ENCODE data around the gene CDH13. TPM values are rescaled to one million over a fixed set of nuclear protein-coding genes. Genes with fewer than 3 reads are reported as not detected.

CDH13 gene
- total RNA-seq, 1 experiment from 2014 or later = 49.3 TPM

GRCh38 chr16:82991966-82992675 is 365.4 kb downstream of the CDH13 start:
- ChIA-PET POLR2A (no interaction called here), CTCF (interaction anchor here (0.5 kb wide), 1 partner anchor 728 kb away, joined by 3 read pairs; no protein-coding TSS in a partner anchor)
- intact Hi-C loops (cut with micrococcal nuclease) = no loop called here
- Mint-ChIP-seq H3K27ac (ENCODE audit: low read depth, unreplicated experiment) (no peak overlapping the region), H3K4me3 (ENCODE audit: unreplicated experiment) (no peak overlapping the region), H3K27me3 (ENCODE audit: insufficient read depth, unreplicated experiment) (no peaks in the 10 kb centered on the region), H3K4me1 (ENCODE audit: insufficient read depth, unreplicated experiment) (peaks cover 7% of the 10 kb centered on the region), H3K9me3 (ENCODE audit: unreplicated experiment) (no peaks in the 10 kb centered on the region), H3K36me3 (ENCODE audit: insufficient read depth, unreplicated experiment) (no peaks in the 10 kb centered on the region)
- no peak for TF ChIP-seq CTCF (IDR thresholded peaks at IDR 0.05; ENCODE audit: unreplicated experiment)
- no peak for DNase-seq (ENCODE audit: unreplicated experiment)
- no TSS peak for BruUV-seq (replicated peaks)

- ChIA-PET CTCF (no interaction called here), POLR2A (no interaction called here)
- intact Hi-C loops (cut with micrococcal nuclease) = no loop called here
- no peak for TF ChIP-seq CTCF (IDR thresholded peaks at IDR 0.05; ENCODE audit: unreplicated experiment)
- no peaks in the 10 kb centered on the region for H3K9me3 Mint-ChIP-seq (ENCODE audit: unreplicated experiment)
- BruUV-seq (replicated peaks) = no TSS peak
- H3K4me1 Mint-ChIP-seq (ENCODE audit: insufficient read depth, unreplicated experiment) = peaks cover 7% of the 10 kb centered on the region
- H3K27ac Mint-ChIP-seq (ENCODE audit: low read depth, unreplicated experiment) = no peak overlapping the region
- H3K4me3 Mint-ChIP-seq (ENCODE audit: unreplicated experiment) = no peak overlapping the region
- H3K27me3 Mint-ChIP-seq (ENCODE audit: insufficient read depth, unreplicated experiment) = no peaks in the 10 kb centered on the region
- DNase-seq (ENCODE audit: unreplicated experiment) = no peak
- H3K36me3 Mint-ChIP-seq (ENCODE audit: insufficient read depth, unreplicated experiment) = no peaks in the 10 kb centered on the region
These were observed 366.0 kb downstream of the CDH13 start for GRCh38 chr16:82992786-82993185.

- H3K36me3 Mint-ChIP-seq (ENCODE audit: insufficient read depth, unreplicated experiment) = no peaks in the 10 kb centered on the region
- H3K4me3 Mint-ChIP-seq (ENCODE audit: unreplicated experiment) = no peak overlapping the region
- intact Hi-C loops (cut with micrococcal nuclease) = no loop called here
- CTCF ChIA-PET = no interaction called here
- no TSS peak for BruUV-seq (replicated peaks)
- no peaks in the 10 kb centered on the region for H3K9me3 Mint-ChIP-seq (ENCODE audit: unreplicated experiment)
- H3K27me3 Mint-ChIP-seq (ENCODE audit: insufficient read depth, unreplicated experiment) = no peaks in the 10 kb centered on the region
- TF ChIP-seq CTCF (IDR thresholded peaks at IDR 0.05; ENCODE audit: unreplicated experiment) = no peak
- POLR2A ChIA-PET = no interaction called here
- H3K27ac Mint-ChIP-seq (ENCODE audit: low read depth, unreplicated experiment) = no peak overlapping the region
- H3K4me1 Mint-ChIP-seq (ENCODE audit: insufficient read depth, unreplicated experiment) = peaks cover 7% of the 10 kb centered on the region
- no peak for DNase-seq (ENCODE audit: unreplicated experiment)
These were observed 366.6 kb downstream of the CDH13 start for GRCh38 chr16:82993415-82993814.

- H3K36me3 Mint-ChIP-seq (ENCODE audit: insufficient read depth, unreplicated experiment) = no peaks in the 10 kb centered on the region
- no peaks in the 10 kb centered on the region for H3K27me3 Mint-ChIP-seq (ENCODE audit: insufficient read depth, unreplicated experiment)
- BruUV-seq (replicated peaks) = no TSS peak
- peak overlapping the region; percentile 17 for H3K27ac Mint-ChIP-seq (ENCODE audit: low read depth, unreplicated experiment)
- intact Hi-C loops (cut with micrococcal nuclease) = no loop called here
- DNase-seq (ENCODE audit: unreplicated experiment) = no peak
- H3K4me3 Mint-ChIP-seq (ENCODE audit: unreplicated experiment) = no peak overlapping the region
- peaks cover 7% of the 10 kb centered on the region for H3K4me1 Mint-ChIP-seq (ENCODE audit: insufficient read depth, unreplicated experiment)
- no peaks in the 10 kb centered on the region for H3K9me3 Mint-ChIP-seq (ENCODE audit: unreplicated experiment)
- ChIA-PET POLR2A (no interaction called here), CTCF (no interaction called here)
- TF ChIP-seq CTCF (IDR thresholded peaks at IDR 0.05; ENCODE audit: unreplicated experiment) = no peak
These were observed 367.2 kb downstream of the CDH13 start for GRCh38 chr16:82993926-82994325.

Measured in MCF 10A (cell line).